ENCODE results near the gene OR7G3.

Gene OR7G3

GRCh38 chr19:9107375-9107774 is 19.4 kb downstream of the OR7G3 start, which contains the start of gene OR7G2:
Gene OR7G2 (minus strand): TSS chr19:9107475. CDS start chr19:9103243, 4,232 bp downstream.
- DNase-seq (ENCODE audit: low read depth) = no peak

- no peak for DNase-seq (ENCODE audit: low read depth)
Observed at GRCh38 chr19:9086761-9087160, 40.0 kb downstream of the OR7G3 start, which contains the start of gene OR1M1. Gene OR1M1 (plus strand): TSS chr19:9087061. CDS start chr19:9093245, 6,184 bp downstream.

DNA sequence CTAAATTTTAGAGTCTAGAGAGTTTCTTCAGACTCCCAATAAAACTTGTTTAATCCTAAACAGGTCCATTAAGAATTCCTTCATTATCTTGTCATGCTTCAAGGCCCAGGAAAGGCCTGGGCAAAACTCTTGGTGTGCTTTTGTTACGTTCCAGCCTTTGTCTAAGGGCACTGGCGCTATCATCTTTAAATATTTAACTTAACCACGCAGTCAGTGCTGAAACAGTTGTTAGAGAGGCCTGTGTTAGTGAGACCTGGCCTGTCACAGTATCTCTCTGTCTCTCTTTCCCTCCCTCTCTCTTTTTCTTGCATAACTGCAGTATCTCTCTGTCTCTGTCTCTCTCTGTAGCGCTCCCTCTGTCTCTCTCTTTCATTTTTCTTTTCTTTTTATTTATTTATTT is 48.1 kb downstream of the OR7G3 start:
- no peak for DNase-seq (ENCODE audit: low read depth)

- no peak for DNase-seq (ENCODE audit: low read depth)
Observed at GRCh38 chr19:9076901-9077300, 49.8 kb downstream of the OR7G3 start.

Data from activated T-cell treated with anti-CD3 and anti-CD28 coated beads for 48 hours (primary cell).